22Rv1 (cell line): ENCODE data around the gene SLC39A6.

ENCODE experiments used
- ZFX ChIP-seq: fragments of 450-650 bp; IDR thresholded peaks from 2 replicates; pipeline ENCODE4 v1.6.1; 2017; ENCODE audit warnings: antibody characterized with exemption, borderline replicate concordance
- TF ChIP-seq, protein P1 (sequence below): fragments of 450-650 bp; IDR thresholded peaks from 2 replicates; pipeline ENCODE4 v1.5.1; 2017; ENCODE audit warnings: mild to moderate bottlenecking

DNA sequence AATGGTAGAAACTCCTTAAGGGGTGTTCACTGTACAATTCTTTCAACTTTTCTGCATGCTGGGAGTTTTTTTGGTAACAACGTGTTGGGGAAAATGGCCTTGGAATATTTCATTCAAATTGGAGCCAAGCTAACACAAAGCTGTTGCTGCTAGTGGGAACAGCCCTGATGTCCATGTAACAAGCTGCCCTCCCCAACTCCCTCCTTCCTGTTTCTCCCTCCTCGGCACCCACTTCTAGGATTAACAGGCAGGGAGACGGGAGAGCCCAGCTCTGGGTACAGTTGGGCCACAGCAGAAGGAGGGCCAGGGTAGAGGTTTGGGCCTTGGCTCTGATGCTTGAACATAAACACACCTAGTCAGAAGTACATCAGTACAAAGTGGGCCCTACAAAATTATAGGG is 48.8 kb upstream of the SLC39A6 start:
- TF ChIP-seq, protein P1, sequence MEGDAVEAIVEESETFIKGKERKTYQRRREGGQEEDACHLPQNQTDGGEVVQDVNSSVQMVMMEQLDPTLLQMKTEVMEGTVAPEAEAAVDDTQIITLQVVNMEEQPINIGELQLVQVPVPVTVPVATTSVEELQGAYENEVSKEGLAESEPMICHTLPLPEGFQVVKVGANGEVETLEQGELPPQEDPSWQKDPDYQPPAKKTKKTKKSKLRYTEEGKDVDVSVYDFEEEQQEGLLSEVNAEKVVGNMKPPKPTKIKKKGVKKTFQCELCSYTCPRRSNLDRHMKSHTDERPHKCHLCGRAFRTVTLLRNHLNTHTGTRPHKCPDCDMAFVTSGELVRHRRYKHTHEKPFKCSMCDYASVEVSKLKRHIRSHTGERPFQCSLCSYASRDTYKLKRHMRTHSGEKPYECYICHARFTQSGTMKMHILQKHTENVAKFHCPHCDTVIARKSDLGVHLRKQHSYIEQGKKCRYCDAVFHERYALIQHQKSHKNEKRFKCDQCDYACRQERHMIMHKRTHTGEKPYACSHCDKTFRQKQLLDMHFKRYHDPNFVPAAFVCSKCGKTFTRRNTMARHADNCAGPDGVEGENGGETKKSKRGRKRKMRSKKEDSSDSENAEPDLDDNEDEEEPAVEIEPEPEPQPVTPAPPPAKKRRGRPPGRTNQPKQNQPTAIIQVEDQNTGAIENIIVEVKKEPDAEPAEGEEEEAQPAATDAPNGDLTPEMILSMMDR = no peak
- TF ChIP-seq ZFX = no peak
